Brain microvascular endothelial cell (primary cell): ENCODE results near the gene MS4A10.

ENCODE experiments used
- DNase-seq: peaks from one replicate; pipeline ENCODE4 v3.0.0-alpha.2; 2020
- H3K27ac ChIP-seq: fragments of 250-450 bp; sonication (Bioruptor Pico); 2 replicates; pipeline ENCODE4 v1.5.1; 2020; ENCODE audit warnings: mild to moderate bottlenecking, moderate library complexity
- H3K27me3 ChIP-seq: fragments of 250-450 bp; sonication (Bioruptor Pico); replicated peaks from 2 replicates; pipeline ENCODE4 v1.5.1; 2020; ENCODE audit warnings: mild to moderate bottlenecking
- H3K36me3 ChIP-seq: fragments of 250-450 bp; sonication (Bioruptor Pico); replicated peaks from 2 replicates; pipeline ENCODE4 v1.5.1; 2020; ENCODE audit warnings: mild to moderate bottlenecking
- H3K4me3 ChIP-seq: 2 replicates; pipeline ENCODE4 v1.5.1; 2011; ENCODE audit warnings: low read depth, mild to moderate bottlenecking, control low read depth, low read length, moderate library complexity
- in situ Hi-C: cut with HindIII; loops from 2 replicates; pipeline ENCODE4 v1.10.0; 2017; ENCODE audit warnings: low sequenced_read_pairs, low pct_ligation_motif_present
- TF ChIP-seq, protein P1 (sequence below): IDR thresholded peaks from 2 replicates; pipeline ENCODE4 v1.5.1; 2011; ENCODE audit warnings: low read depth, mild to moderate bottlenecking, moderate library complexity, low read length, control low read depth, inconsistent platforms; ENCODE audit errors: missing control alignments

The MS4A10 gene

GRCh38 chr11:60747359-60747873 lies 37.7 kb upstream of the MS4A10 start:
- in situ Hi-C loops, result no loop called here
- TF ChIP-seq, protein P1, sequence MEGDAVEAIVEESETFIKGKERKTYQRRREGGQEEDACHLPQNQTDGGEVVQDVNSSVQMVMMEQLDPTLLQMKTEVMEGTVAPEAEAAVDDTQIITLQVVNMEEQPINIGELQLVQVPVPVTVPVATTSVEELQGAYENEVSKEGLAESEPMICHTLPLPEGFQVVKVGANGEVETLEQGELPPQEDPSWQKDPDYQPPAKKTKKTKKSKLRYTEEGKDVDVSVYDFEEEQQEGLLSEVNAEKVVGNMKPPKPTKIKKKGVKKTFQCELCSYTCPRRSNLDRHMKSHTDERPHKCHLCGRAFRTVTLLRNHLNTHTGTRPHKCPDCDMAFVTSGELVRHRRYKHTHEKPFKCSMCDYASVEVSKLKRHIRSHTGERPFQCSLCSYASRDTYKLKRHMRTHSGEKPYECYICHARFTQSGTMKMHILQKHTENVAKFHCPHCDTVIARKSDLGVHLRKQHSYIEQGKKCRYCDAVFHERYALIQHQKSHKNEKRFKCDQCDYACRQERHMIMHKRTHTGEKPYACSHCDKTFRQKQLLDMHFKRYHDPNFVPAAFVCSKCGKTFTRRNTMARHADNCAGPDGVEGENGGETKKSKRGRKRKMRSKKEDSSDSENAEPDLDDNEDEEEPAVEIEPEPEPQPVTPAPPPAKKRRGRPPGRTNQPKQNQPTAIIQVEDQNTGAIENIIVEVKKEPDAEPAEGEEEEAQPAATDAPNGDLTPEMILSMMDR, result no peak
- no peak overlapping the region for H3K27ac ChIP-seq
- DNase-seq, result no peak
- H3K27me3 ChIP-seq, result no peaks in the 10 kb centered on the region
- no peaks in the 10 kb centered on the region for H3K36me3 ChIP-seq
- no peak overlapping the region for H3K4me3 ChIP-seq

- H3K27me3 ChIP-seq, result no peaks in the 10 kb centered on the region
- H3K27ac ChIP-seq, result no peak overlapping the region
- TF ChIP-seq, protein P1, result no peak
- DNase-seq, result no peak
- no peaks in the 10 kb centered on the region for H3K36me3 ChIP-seq
- in situ Hi-C loops, result no loop called here
- no peak overlapping the region for H3K4me3 ChIP-seq
Observed at GRCh38 chr11:60748225-60748624, 36.9 kb upstream of the MS4A10 start.

DNA sequence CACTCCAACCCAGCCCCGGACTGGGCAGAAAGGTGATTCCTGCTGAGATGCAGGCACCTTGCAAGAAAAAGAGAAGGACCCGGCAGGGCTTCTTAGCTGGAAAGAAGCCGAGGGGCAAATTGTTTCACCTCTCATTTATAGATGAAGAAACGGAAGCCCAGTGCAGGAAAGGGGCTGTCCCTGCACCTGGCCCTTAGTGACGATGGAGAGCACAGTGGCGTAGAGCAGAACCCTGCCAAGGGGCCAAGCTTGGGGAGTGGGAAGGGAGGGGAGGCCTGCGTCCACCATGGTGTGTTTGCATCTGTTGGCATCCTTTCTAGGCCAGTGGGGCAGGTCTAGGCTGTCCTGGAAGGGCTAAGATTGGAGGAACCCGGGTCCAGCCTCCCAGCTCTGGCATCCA lies 36.3 kb upstream of the MS4A10 start:
- no peaks in the 10 kb centered on the region for H3K36me3 ChIP-seq
- TF ChIP-seq, protein P1, result no peak
- no peak overlapping the region for H3K4me3 ChIP-seq
- no peaks in the 10 kb centered on the region for H3K27me3 ChIP-seq
- in situ Hi-C loops, result no loop called here
- DNase-seq, result no peak
- no peak overlapping the region for H3K27ac ChIP-seq

- Histone ChIP-seq H3K36me3 (no peaks in the 10 kb centered on the region), H3K27me3 (no peaks in the 10 kb centered on the region), H3K27ac (no peak overlapping the region), H3K4me3 (no peak overlapping the region)
- DNase-seq, result no peak
- in situ Hi-C loops, result no loop called here
- TF ChIP-seq, protein P1, result no peak
Observed at GRCh38 chr11:60750911-60751310, 34.2 kb upstream of the MS4A10 start.

DNA sequence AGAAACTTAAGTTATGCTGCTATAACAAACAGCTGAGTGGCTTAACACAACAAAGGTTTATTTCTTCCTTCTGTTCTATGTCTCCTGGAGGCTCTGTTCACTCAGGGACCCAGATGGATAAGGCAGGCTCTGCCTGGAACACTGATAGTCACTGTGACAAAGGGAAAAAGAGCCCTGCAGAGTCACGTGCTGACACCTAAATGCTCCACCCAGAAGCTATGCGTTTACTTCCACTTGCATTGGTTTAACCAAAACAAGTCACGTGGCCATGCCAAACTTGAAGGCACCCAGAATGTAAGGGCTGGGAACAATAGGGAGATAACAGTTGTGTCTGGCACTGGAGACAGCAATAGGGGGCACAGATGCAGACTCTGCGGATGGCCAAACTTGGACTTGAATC lies 31.8 kb upstream of the MS4A10 start:
- DNase-seq, result no peak
- no peak overlapping the region for H3K27ac ChIP-seq
- no peaks in the 10 kb centered on the region for H3K36me3 ChIP-seq
- peaks cover 1% of the 10 kb centered on the region for H3K27me3 ChIP-seq
- no peak overlapping the region for H3K4me3 ChIP-seq
- TF ChIP-seq, protein P1, result no peak
- in situ Hi-C loops, result no loop called here

DNA sequence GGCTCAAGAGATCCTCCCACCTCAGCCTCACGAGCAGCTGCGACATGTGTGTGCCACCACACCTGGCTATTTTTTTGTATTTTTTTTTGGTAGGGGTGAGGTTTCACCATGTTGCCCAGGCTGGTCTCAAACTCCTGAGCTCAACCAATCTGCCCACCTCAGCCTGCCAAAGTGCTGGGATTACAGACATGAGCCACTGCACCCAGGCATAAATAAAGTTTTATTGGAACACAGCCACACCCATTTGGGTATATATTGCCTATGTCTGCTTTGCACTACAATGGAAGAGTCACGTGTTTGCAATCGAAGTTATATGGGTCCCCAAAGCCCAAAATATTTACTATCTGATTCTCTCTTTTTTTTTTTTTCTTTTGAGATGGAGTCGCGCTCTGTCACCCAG lies 30.2 kb upstream of the MS4A10 start:
- Histone ChIP-seq H3K4me3 (no peak overlapping the region), H3K27me3 (peaks cover 2% of the 10 kb centered on the region), H3K36me3 (no peaks in the 10 kb centered on the region), H3K27ac (no peak overlapping the region)
- TF ChIP-seq, protein P1, result no peak
- DNase-seq, result no peak
- in situ Hi-C loops, result no loop called here
